GM19455 (cell line): ENCODE measurements around the gene GNAQ.
"Not testable (repeated sequence)": the region's sequence is repeated elsewhere in the genome, so short reads cannot be mapped to it uniquely, and the experiment has no call there.

ENCODE experiments used
- ATAC-seq: cut with Tn5 transposase; IDR thresholded peaks from one replicate; pipeline ENCODE4 v1.9.1; 2021; ENCODE audit not compliant: unreplicated experiment

GNAQ gene

GRCh38 chr9:77793849-77794248, 237.8 kb downstream of the GNAQ start:
- ATAC-seq, result no peak

GRCh38 chr9:77789891-77790290, 241.7 kb downstream of the GNAQ start:
- no peak for ATAC-seq

GRCh38 chr9:77785341-77785740, 246.3 kb downstream of the GNAQ start:
- ATAC-seq, result no peak

GRCh38 chr9:77783518-77783917, 248.1 kb downstream of the GNAQ start:
- no peak for ATAC-seq

- ATAC-seq, result no peak
Observed at GRCh38 chr9:77779010-77779409, 252.6 kb downstream of the GNAQ start.

- ATAC-seq, result no peak
Observed at GRCh38 chr9:77773381-77773780, 258.2 kb downstream of the GNAQ start.

GRCh38 chr9:77772646-77773045, 259.0 kb downstream of the GNAQ start:
- ATAC-seq, result no peak

- ATAC-seq, result no peak
Observed at GRCh38 chr9:77771171-77771570, 260.4 kb downstream of the GNAQ start.

GRCh38 chr9:77770340-77770739, 261.3 kb downstream of the GNAQ start:
- ATAC-seq, result no peak

- no peak for ATAC-seq
Observed at GRCh38 chr9:77769246-77769645, 262.4 kb downstream of the GNAQ start.

GRCh38 chr9:77766587-77766986, 265.0 kb downstream of the GNAQ start:
- ATAC-seq, result no peak

GRCh38 chr9:77765781-77766259, 265.8 kb downstream of the GNAQ start:
- ATAC-seq, result no peak

- no peak for ATAC-seq
Observed at GRCh38 chr9:77764894-77765780, 266.5 kb downstream of the GNAQ start.

GRCh38 chr9:77763566-77763965, 268.0 kb downstream of the GNAQ start:
- no peak for ATAC-seq

GRCh38 chr9:77760919-77761318, 270.7 kb downstream of the GNAQ start:
- not testable (repeated sequence) for ATAC-seq

- no peak for ATAC-seq
Observed at GRCh38 chr9:77759391-77759790, 272.2 kb downstream of the GNAQ start.

- no peak for ATAC-seq
Observed at GRCh38 chr9:77756449-77756848, 275.2 kb downstream of the GNAQ start.

- no peak for ATAC-seq
Observed at GRCh38 chr9:77753180-77753579, 278.4 kb downstream of the GNAQ start.

- ATAC-seq, result no peak
Observed at GRCh38 chr9:77752554-77752953, 279.1 kb downstream of the GNAQ start.

- no peak for ATAC-seq
Observed at GRCh38 chr9:77751341-77752091, 280.1 kb downstream of the GNAQ start.

GRCh38 chr9:77750981-77751340, 280.6 kb downstream of the GNAQ start:
- ATAC-seq, result no peak

GRCh38 chr9:77750284-77750683, 281.3 kb downstream of the GNAQ start:
- no peak for ATAC-seq
